Measurements from ENCODE around the gene EFHC1. TPM values are rescaled to one million over a fixed set of nuclear protein-coding genes. Genes with fewer than 3 reads are reported as not detected.
"Not testable (repeated sequence)": the region's sequence is repeated elsewhere in the genome, so short reads cannot be mapped to it uniquely, and the experiment has no call there.

The EFHC1 gene
- total RNA-seq, 1 donor from 2014 or later: 43.6 TPM

GRCh38 chr6:52376763-52377162 lies 43.4 kb upstream of the EFHC1 start:
- DNase-seq (ENCODE audit: low spot score, unreplicated experiment): no peak
- H3K9me3 Mint-ChIP-seq (ENCODE audit: low read depth): peaks cover 15% of the 10 kb centered on the region
- peaks cover 16% of the 10 kb centered on the region for H3K36me3 Mint-ChIP-seq (ENCODE audit: insufficient read depth)
- no peaks in the 10 kb centered on the region for H3K27me3 Mint-ChIP-seq
- no peak overlapping the region for H3K27ac Mint-ChIP-seq
- H3K4me3 Mint-ChIP-seq (ENCODE audit: low read depth): no peak overlapping the region
- TF ChIP-seq, protein P1, sequence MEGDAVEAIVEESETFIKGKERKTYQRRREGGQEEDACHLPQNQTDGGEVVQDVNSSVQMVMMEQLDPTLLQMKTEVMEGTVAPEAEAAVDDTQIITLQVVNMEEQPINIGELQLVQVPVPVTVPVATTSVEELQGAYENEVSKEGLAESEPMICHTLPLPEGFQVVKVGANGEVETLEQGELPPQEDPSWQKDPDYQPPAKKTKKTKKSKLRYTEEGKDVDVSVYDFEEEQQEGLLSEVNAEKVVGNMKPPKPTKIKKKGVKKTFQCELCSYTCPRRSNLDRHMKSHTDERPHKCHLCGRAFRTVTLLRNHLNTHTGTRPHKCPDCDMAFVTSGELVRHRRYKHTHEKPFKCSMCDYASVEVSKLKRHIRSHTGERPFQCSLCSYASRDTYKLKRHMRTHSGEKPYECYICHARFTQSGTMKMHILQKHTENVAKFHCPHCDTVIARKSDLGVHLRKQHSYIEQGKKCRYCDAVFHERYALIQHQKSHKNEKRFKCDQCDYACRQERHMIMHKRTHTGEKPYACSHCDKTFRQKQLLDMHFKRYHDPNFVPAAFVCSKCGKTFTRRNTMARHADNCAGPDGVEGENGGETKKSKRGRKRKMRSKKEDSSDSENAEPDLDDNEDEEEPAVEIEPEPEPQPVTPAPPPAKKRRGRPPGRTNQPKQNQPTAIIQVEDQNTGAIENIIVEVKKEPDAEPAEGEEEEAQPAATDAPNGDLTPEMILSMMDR (IDR thresholded peaks at IDR 0.05; ENCODE audit: unreplicated experiment): no peak
- peaks cover 7% of the 10 kb centered on the region for H3K4me1 Mint-ChIP-seq (ENCODE audit: low read depth)

DNA sequence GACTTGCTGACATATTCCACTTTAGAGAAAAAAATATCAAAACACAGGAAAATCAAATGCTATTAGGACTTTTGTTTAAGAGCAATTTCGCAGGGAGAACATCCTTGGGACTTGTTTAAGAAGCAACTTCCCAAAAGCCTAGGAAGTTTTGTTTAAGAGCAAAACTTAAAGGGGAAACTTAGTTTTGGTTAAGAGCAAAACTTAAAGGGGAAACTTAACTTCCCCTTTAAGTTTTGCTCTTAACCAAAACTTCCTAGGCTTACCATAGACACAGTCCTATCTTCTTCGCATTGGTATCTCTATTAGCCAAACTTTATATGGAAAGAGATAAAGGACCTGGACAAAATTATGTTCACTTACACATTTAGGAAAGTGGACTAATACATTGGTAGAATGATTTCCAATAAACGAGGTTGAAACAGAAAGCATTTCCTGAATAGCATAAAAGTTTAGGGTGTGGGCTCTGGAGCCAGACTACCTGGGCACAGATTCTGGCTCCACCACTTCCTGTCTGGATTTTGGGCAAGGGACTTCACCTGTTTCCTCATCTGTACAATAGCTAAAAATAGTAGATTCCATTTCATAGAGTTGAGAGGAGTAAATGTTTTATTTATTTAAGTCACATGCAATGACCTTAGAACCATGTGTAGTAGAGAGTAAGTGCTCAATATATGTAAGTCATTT lies 42.5 kb upstream of the EFHC1 start:
- TF ChIP-seq, protein P1 (IDR thresholded peaks at IDR 0.05; ENCODE audit: unreplicated experiment): no peak
- DNase-seq (ENCODE audit: low spot score, unreplicated experiment): no peak
- Mint-ChIP-seq H3K27ac (no peak overlapping the region), H3K9me3 (ENCODE audit: low read depth) (peaks cover 15% of the 10 kb centered on the region), H3K36me3 (ENCODE audit: insufficient read depth) (peaks cover 21% of the 10 kb centered on the region), H3K27me3 (no peaks in the 10 kb centered on the region), H3K4me3 (ENCODE audit: low read depth) (no peak overlapping the region), H3K4me1 (ENCODE audit: low read depth) (peaks cover 7% of the 10 kb centered on the region)

DNA sequence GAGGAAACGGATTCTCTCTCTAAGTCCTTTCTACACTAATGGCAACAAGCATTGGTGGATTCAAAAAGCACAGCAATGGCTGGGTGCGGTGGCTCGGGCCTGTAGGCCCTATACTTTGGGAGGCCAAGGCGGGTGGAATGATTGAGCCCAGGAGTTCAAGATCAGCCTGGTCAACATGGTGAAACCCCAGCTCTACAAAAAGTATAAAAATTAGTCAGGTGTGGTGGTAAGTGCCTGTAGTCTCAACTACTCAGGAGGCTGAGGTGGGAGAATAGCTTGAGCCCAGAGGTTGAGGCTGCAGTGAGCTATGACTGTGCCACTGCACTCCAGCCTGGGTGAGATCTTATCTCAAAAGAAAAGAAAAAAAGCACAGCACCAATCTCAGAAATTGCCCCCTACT lies 38.9 kb upstream of the EFHC1 start:
- Mint-ChIP-seq H3K9me3 (ENCODE audit: low read depth) (peaks cover 14% of the 10 kb centered on the region), H3K4me1 (ENCODE audit: low read depth) (peaks cover 1% of the 10 kb centered on the region), H3K27ac (no peak overlapping the region), H3K36me3 (ENCODE audit: insufficient read depth) (peaks cover 23% of the 10 kb centered on the region), H3K4me3 (ENCODE audit: low read depth) (no peak overlapping the region), H3K27me3 (no peaks in the 10 kb centered on the region)
- no peak for DNase-seq (ENCODE audit: low spot score, unreplicated experiment)
- TF ChIP-seq, protein P1 (IDR thresholded peaks at IDR 0.05; ENCODE audit: unreplicated experiment): no peak

DNA sequence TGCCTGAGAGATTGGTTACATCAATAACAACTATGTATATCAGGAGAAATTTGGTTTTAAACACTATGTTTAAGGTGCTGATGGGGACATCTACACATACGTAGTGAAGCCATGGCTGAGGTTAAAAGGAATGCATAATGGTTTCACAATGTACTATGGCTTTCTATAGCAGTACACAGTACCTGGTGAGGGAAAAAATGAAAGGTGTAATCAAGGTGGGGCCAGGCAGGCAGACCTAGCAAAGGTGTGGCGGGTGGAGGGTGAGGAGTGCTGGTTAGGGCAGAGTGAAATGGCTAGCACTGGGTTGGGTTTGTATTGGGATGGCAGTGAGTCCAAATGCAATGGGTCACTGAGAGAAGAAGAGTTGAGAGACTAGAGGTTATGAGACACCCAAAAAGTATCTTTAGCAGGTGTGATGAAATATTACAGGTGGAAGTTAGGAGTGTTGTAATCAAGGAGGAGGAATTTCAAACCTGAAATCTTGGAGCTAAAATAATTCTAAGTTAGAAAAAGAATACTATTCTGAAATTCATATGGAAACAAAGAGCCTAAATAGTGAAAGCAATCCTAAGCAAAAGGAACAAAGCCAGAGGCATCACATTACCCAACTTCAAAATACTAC lies 35.9 kb upstream of the EFHC1 start:
- Mint-ChIP-seq H3K36me3 (ENCODE audit: insufficient read depth) (peaks cover 25% of the 10 kb centered on the region), H3K27me3 (no peaks in the 10 kb centered on the region), H3K4me1 (ENCODE audit: low read depth) (peaks cover 6% of the 10 kb centered on the region), H3K4me3 (ENCODE audit: low read depth) (no peak overlapping the region), H3K9me3 (ENCODE audit: low read depth) (peaks cover 16% of the 10 kb centered on the region), H3K27ac (no peak overlapping the region)
- no peak for DNase-seq (ENCODE audit: low spot score, unreplicated experiment)
- TF ChIP-seq, protein P1 (IDR thresholded peaks at IDR 0.05; ENCODE audit: unreplicated experiment): no peak

- DNase-seq (ENCODE audit: low spot score, unreplicated experiment): no peak
- Mint-ChIP-seq H3K4me1 (ENCODE audit: low read depth) (peaks cover 14% of the 10 kb centered on the region), H3K36me3 (ENCODE audit: insufficient read depth) (peaks cover 22% of the 10 kb centered on the region), H3K4me3 (ENCODE audit: low read depth) (no peak overlapping the region), H3K27ac (no peak overlapping the region), H3K27me3 (no peaks in the 10 kb centered on the region), H3K9me3 (ENCODE audit: low read depth) (peaks cover 16% of the 10 kb centered on the region)
- TF ChIP-seq, protein P1 (IDR thresholded peaks at IDR 0.05; ENCODE audit: unreplicated experiment): no peak
These were observed 35.1 kb upstream of the EFHC1 start for GRCh38 chr6:52385074-52385473.

GRCh38 chr6:52388119-52388518 lies 32.0 kb upstream of the EFHC1 start:
- Mint-ChIP-seq H3K9me3 (ENCODE audit: low read depth) (peaks cover 16% of the 10 kb centered on the region), H3K4me1 (ENCODE audit: low read depth) (peaks cover 28% of the 10 kb centered on the region), H3K36me3 (ENCODE audit: insufficient read depth) (peaks cover 17% of the 10 kb centered on the region)
- H3K4me3 Mint-ChIP-seq (ENCODE audit: low read depth); DNase-seq (ENCODE audit: low spot score, unreplicated experiment); H3K27ac Mint-ChIP-seq; H3K27me3 Mint-ChIP-seq: not testable (repeated sequence)
